T-cell (primary cell): ENCODE measurements around the gene ANKRD60. TPM values are rescaled to one million over a fixed set of nuclear protein-coding genes. Genes with fewer than 3 reads are reported as not detected.

ENCODE experiments used
- ATAC-seq, 4 experiments: fragments of 200-7000 bp in 3 of 4; fragments of 150-1000 bp in 1 of 4; cut with Tn5 transposase; replicated peaks in 1 of 4; 1 replicate in 3 of 4; 2 replicates in 1 of 4; pipeline ENCODE4 v1.10.0; 2021; ENCODE audit warnings: moderate library complexity in 3 of 4, mild to moderate bottlenecking in 2 of 4, moderate number of reproducible peaks in 1 of 4
- CTCF ChIA-PET, 2 donors: fragments of 300-600 bp; sonication (Branson Sonifier 250); formaldehyde crosslinking; loops; one replicate each; lab custom pipeline; 2022; ENCODE audit warnings: antibody characterized with exemption in 2 of 2; lab: Charles Lee
- POLR2A ChIA-PET, 2 donors: fragments of 300-600 bp; sonication (Branson Sonifier 250); formaldehyde crosslinking; loops; one replicate each; lab custom pipeline; 2022; ENCODE audit warnings: antibody characterized with exemption in 2 of 2; lab: Charles Lee
- DNase-seq, 35 experiments: peaks; one replicate each; pipeline versions ENCODE4 v3.0.0 to v3.0.0-alpha.2; 2013 to 2023
- H3K27ac ChIP-seq: one replicate; pipeline ENCODE4 v1.5.1; 2013; ENCODE audit warnings: low read length
- H3K27me3 ChIP-seq, 2 experiments: replicated peaks in 1 of 2; 1 replicate in 1 of 2; 2 replicates in 1 of 2; pipeline versions ENCODE4 v1.6.1 to v1.7.0; 2013; ENCODE audit warnings: low read length in 1 of 2, mixed read lengths in 1 of 2; ENCODE audit not compliant: control insufficient read depth in 2 of 2, insufficient read depth in 2 of 2; ENCODE audit errors: extremely low read depth in 1 of 2
- H3K36me3 ChIP-seq, 2 donors: 1 replicate in 1 of 2; 2 replicates in 1 of 2; pipeline versions ENCODE4 v1.6.1 to v1.7.0; 2013; ENCODE audit warnings: low read length in 1 of 2; ENCODE audit not compliant: control insufficient read depth in 2 of 2, insufficient read depth in 1 of 2; ENCODE audit errors: extremely low read depth in 1 of 2
- H3K4me1 ChIP-seq, 2 experiments: 1 replicate in 1 of 2; 2 replicates in 1 of 2; pipeline versions ENCODE4 v1.6.1 to v1.7.0; 2013; ENCODE audit warnings: low read length in 2 of 2, mixed read lengths in 1 of 2; ENCODE audit not compliant: insufficient read depth in 2 of 2, control insufficient read depth in 1 of 2; ENCODE audit errors: extremely low read depth in 1 of 2
- H3K4me3 ChIP-seq, 2 donors: 1 replicate in 1 of 2; 2 replicates in 1 of 2; pipeline versions ENCODE4 v1.5.1 to v1.7.0; 2013; ENCODE audit warnings: mild to moderate bottlenecking in 2 of 2, low read length in 1 of 2, moderate library complexity in 1 of 2; ENCODE audit not compliant: control insufficient read depth in 1 of 2; ENCODE audit errors: extremely low read depth in 1 of 2
- H3K9me3 ChIP-seq: 2 replicates; pipeline ENCODE4 v1.7.0; 2013
- H3K27ac Mint-ChIP-seq, 2 donors: one replicate each; pipeline ENCODE4 v1.8.0; 2020 to 2021; ENCODE audit warnings: mild to moderate bottlenecking in 2 of 2, mixed read lengths in 2 of 2
- H3K27me3 Mint-ChIP-seq, 2 donors: one replicate each; pipeline ENCODE4 v1.8.0; 2021 to 2022; ENCODE audit warnings: mixed read lengths in 2 of 2
- H3K36me3 Mint-ChIP-seq: one replicate; pipeline ENCODE4 v1.8.0; 2021; ENCODE audit warnings: mixed read lengths
- H3K4me1 Mint-ChIP-seq, 3 donors: one replicate each; pipeline ENCODE4 v1.8.0; 2020 to 2022; ENCODE audit warnings: mixed read lengths in 3 of 3, mild to moderate bottlenecking in 1 of 3
- H3K4me3 Mint-ChIP-seq, 3 donors: one replicate each; pipeline ENCODE4 v1.8.0; 2020 to 2022; ENCODE audit warnings: mild to moderate bottlenecking in 3 of 3, mixed read lengths in 3 of 3, moderate library complexity in 3 of 3
- H3K9me3 Mint-ChIP-seq, 3 donors: one replicate each; pipeline ENCODE4 v1.8.0; 2020 to 2022; ENCODE audit warnings: mixed read lengths in 3 of 3
- WGBS: methylation state at CpG from one replicate; pipeline ENCODE4 v1.1.5; 2013; ENCODE audit warnings: missing lambda C conversion rate; ENCODE audit not compliant: insufficient coverage; 5-methylcytosine and 5-hydroxymethylcytosine counted together
- total RNA-seq, 35 experiments: library from RNA in 6 of 35; stranded (reverse) in 6 of 35; fragments of 120-200 nt in 1 of 35; gene quantifications; one replicate each; pipeline versions ENCODE4 v1.2.1 to v1.2.4 and lab custom pipeline; 2013 to 2026

Gene ANKRD60
- total RNA-seq, 5 donors from 2014 or later (not counting 1 experiment from before 2014, with no cell fraction given): 0.82 TPM; not detected in 4

- peaks cover 35 to 40% of the 10 kb centered on the region in 2 donors for H3K27me3 Mint-ChIP-seq
- Histone ChIP-seq H3K27me3 (peaks cover 4 to 39% of the 10 kb centered on the region in 2 experiments), H3K36me3 (no peaks in the 10 kb centered on the region), H3K9me3 (no peaks in the 10 kb centered on the region), H3K4me3 (no peak overlapping the region), H3K4me1 (peaks cover 0 to 1% of the 10 kb centered on the region in 2 experiments), H3K27ac (no peak overlapping the region)
- no peak overlapping the region for H3K4me3 Mint-ChIP-seq
- WGBS: 85% methylated on average over 4 of the region's 6 CpGs
- no peak overlapping the region for H3K27ac Mint-ChIP-seq
- peaks cover 7 to 9% (median 9%) of the 10 kb centered on the region in 3 donors for H3K9me3 Mint-ChIP-seq
- H3K36me3 Mint-ChIP-seq: no peaks in the 10 kb centered on the region
- H3K4me1 Mint-ChIP-seq: no peaks in the 10 kb centered on the region
- POLR2A ChIA-PET: no interaction called here
- CTCF ChIA-PET: interaction anchor here in 1 of 2 donors (0.7 kb wide), 1 partner anchor 58 kb away, joined by 10 read pairs; no protein-coding TSS in a partner anchor
- no peak for ATAC-seq
- no peak for DNase-seq
Observed at GRCh38 chr20:58215116-58215515, 13.3 kb downstream of the ANKRD60 start.

- ChIA-PET CTCF (interaction anchor here in 1 of 2 donors (0.7 kb wide), 1 partner anchor 29 kb away, joined by 4 read pairs; no protein-coding TSS in a partner anchor), POLR2A (no interaction called here)
- Mint-ChIP-seq H3K27ac (no peak overlapping the region), H3K9me3 (peaks cover 7 to 8% (median 7%) of the 10 kb centered on the region in 3 donors), H3K27me3 (peaks cover 29 to 35% of the 10 kb centered on the region in 2 donors), H3K4me1 (peaks cover 0 to 6% (median 4%) of the 10 kb centered on the region in 3 donors), H3K4me3 (no peak overlapping the region), H3K36me3 (no peaks in the 10 kb centered on the region)
- peaks cover 0 to 7% of the 10 kb centered on the region in 2 experiments for H3K4me1 ChIP-seq
- H3K9me3 ChIP-seq: no peaks in the 10 kb centered on the region
- peaks cover 4 to 38% of the 10 kb centered on the region in 2 experiments for H3K27me3 ChIP-seq
- no peak overlapping the region for H3K27ac ChIP-seq
- H3K4me3 ChIP-seq: no peak overlapping the region
- ATAC-seq (no peak), DNase-seq (no peak)
- 78% methylated on average over 6 of the region's 8 CpGs for WGBS
- H3K36me3 ChIP-seq: no peaks in the 10 kb centered on the region
Observed at GRCh38 chr20:58214310-58214709, 14.1 kb downstream of the ANKRD60 start.

DNA sequence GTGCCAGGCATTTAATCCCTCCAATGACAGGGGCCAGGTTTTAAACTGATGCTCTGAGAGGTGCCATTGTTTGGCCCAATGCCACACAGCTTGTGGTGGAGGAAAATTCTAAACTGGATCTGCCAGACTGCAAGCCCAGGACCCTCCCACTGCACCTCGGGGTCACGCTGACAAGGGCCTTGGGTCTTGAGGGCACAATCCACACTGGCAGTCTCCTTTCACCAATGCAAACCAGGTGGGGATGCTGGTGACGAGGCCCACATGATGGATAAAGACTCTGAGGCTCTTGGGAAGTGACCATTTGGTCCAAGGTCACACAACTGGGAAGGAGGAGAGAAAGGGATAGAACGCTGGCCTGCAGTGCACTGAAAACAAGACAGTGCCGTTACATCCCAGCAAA is 14.7 kb downstream of the ANKRD60 start:
- WGBS: no CpG with 5 or more reads among the region's 5 CpGs
- no peak overlapping the region for H3K27ac Mint-ChIP-seq
- peaks cover 1 to 2% (median 2%) of the 10 kb centered on the region in 3 donors for H3K9me3 Mint-ChIP-seq
- peaks cover 0 to 7% of the 10 kb centered on the region in 2 experiments for H3K4me1 ChIP-seq
- peaks cover 0 to 6% (median 4%) of the 10 kb centered on the region in 3 donors for H3K4me1 Mint-ChIP-seq
- no peak overlapping the region for H3K4me3 Mint-ChIP-seq
- H3K27me3 Mint-ChIP-seq: peaks cover 23 to 29% of the 10 kb centered on the region in 2 donors
- no peaks in the 10 kb centered on the region for H3K36me3 Mint-ChIP-seq
- H3K36me3 ChIP-seq: no peaks in the 10 kb centered on the region
- no peak for ATAC-seq
- H3K4me3 ChIP-seq: no peak overlapping the region
- ChIA-PET CTCF (no interaction called here), POLR2A (no interaction called here)
- H3K27me3 ChIP-seq: peaks cover 4 to 36% of the 10 kb centered on the region in 2 experiments
- DNase-seq: no peak
- no peak overlapping the region for H3K27ac ChIP-seq
- H3K9me3 ChIP-seq: no peaks in the 10 kb centered on the region

GRCh38 chr20:58213121-58213520 is 15.3 kb downstream of the ANKRD60 start:
- CTCF ChIA-PET: no interaction called here
- ATAC-seq (no peak), DNase-seq (no peak)
- WGBS: 75% methylated on average over 5 of the region's 8 CpGs
- Histone ChIP-seq H3K36me3 (no peaks in the 10 kb centered on the region), H3K27ac (no peak overlapping the region), H3K9me3 (no peaks in the 10 kb centered on the region), H3K4me1 (peaks cover 0 to 7% of the 10 kb centered on the region in 2 experiments), H3K27me3 (peaks cover 4 to 30% of the 10 kb centered on the region in 2 experiments), H3K4me3 (no peak overlapping the region)
- H3K4me1 Mint-ChIP-seq: peaks cover 0 to 6% (median 4%) of the 10 kb centered on the region in 3 donors
- H3K9me3 Mint-ChIP-seq: no peaks in the 10 kb centered on the region
- peaks cover 17 to 24% of the 10 kb centered on the region in 2 donors for H3K27me3 Mint-ChIP-seq
- no peak overlapping the region for H3K4me3 Mint-ChIP-seq
- H3K36me3 Mint-ChIP-seq: no peaks in the 10 kb centered on the region
- POLR2A ChIA-PET: no interaction called here
- no peak overlapping the region for H3K27ac Mint-ChIP-seq

DNA sequence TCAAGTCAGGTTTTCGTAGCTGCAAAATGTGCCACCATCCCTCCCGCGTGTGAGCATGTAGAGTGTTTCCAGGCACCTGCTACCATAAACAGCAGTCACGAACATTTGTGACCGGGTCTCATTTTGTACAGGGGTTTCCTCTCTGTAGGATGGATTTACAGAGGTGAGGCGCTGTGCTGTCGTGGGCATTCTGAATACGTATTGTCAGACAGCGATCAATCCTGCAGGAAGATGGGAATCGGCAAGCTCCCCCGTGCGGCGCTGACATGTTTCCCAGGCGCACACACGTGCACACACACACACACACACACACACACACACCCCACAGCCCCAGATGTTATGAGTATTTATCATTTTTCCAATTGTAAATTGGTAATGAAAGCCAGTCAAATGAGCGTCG is 15.8 kb downstream of the ANKRD60 start:
- Mint-ChIP-seq H3K4me3 (no peak overlapping the region), H3K9me3 (no peaks in the 10 kb centered on the region), H3K4me1 (peaks cover 0 to 6% (median 4%) of the 10 kb centered on the region in 3 donors), H3K27ac (no peak overlapping the region), H3K27me3 (peaks cover 15 to 24% of the 10 kb centered on the region in 2 donors), H3K36me3 (no peaks in the 10 kb centered on the region)
- ATAC-seq: no peak
- no CpG with 5 or more reads among the region's 17 CpGs for WGBS
- no peak overlapping the region for H3K27ac ChIP-seq
- H3K36me3 ChIP-seq: no peaks in the 10 kb centered on the region
- no peaks in the 10 kb centered on the region for H3K9me3 ChIP-seq
- peaks cover 4 to 30% of the 10 kb centered on the region in 2 experiments for H3K27me3 ChIP-seq
- peaks cover 0 to 7% of the 10 kb centered on the region in 2 experiments for H3K4me1 ChIP-seq
- CTCF ChIA-PET: no interaction called here
- DNase-seq: no peak
- H3K4me3 ChIP-seq: no peak overlapping the region
- POLR2A ChIA-PET: no interaction called here

- no peak for ATAC-seq
- H3K4me1 ChIP-seq: peaks cover 0 to 7% of the 10 kb centered on the region in 2 experiments
- H3K36me3 ChIP-seq: no peaks in the 10 kb centered on the region
- WGBS: 78% methylated on average over 6 of the region's 7 CpGs
- no peak overlapping the region for H3K4me3 ChIP-seq
- Mint-ChIP-seq H3K27ac (no peak overlapping the region), H3K36me3 (no peaks in the 10 kb centered on the region), H3K27me3 (peaks cover 11 to 19% of the 10 kb centered on the region in 2 donors), H3K4me3 (no peak overlapping the region), H3K9me3 (no peaks in the 10 kb centered on the region), H3K4me1 (peaks cover 0 to 6% (median 4%) of the 10 kb centered on the region in 3 donors)
- H3K27me3 ChIP-seq: peaks cover 4 to 31% of the 10 kb centered on the region in 2 experiments
- no peak overlapping the region for H3K27ac ChIP-seq
- ChIA-PET POLR2A (no interaction called here), CTCF (interaction anchor here in 1 of 2 donors (0.5 to 0.7 kb wide), 4 partner anchors 10 to 564 kb away, joined by 3 to 7 read pairs (median 4); no protein-coding TSS in a partner anchor)
- H3K9me3 ChIP-seq: no peaks in the 10 kb centered on the region
- no peak for DNase-seq
Observed at GRCh38 chr20:58210398-58210747, 18.1 kb downstream of the ANKRD60 start.
